MM.1S (cell line): ENCODE data around the gene MAU2.

Experiments used
- DNase-seq: peaks from one replicate; pipeline ENCODE4 v3.0.0-alpha.2; 2015
- H2AFZ ChIP-seq: fragments of 300-600 bp; sonication (generic); 2 replicates; pipeline ENCODE4 v1.6.0; 2016; ENCODE audit warnings: antibody characterized with exemption, low read length
- H3F3A ChIP-seq: fragments of 300-600 bp; sonication (generic); 2 replicates; pipeline ENCODE4 v1.6.1; 2016; ENCODE audit warnings: mild to moderate bottlenecking, antibody characterized with exemption, low read length, moderate library complexity, mixed read lengths; ENCODE audit not compliant: insufficient read depth
- H3K27ac ChIP-seq: fragments of 300-600 bp; sonication (generic); 2 replicates; pipeline ENCODE4 v1.5.1; 2016; ENCODE audit warnings: mild to moderate bottlenecking, low read length
- H3K27me3 ChIP-seq: fragments of 300-600 bp; sonication (generic); replicated peaks from 2 replicates; pipeline ENCODE4 v1.6.0; 2016; ENCODE audit warnings: low read length; ENCODE audit not compliant: insufficient read depth
- H3K36me3 ChIP-seq: fragments of 300-600 bp; sonication (generic); replicated peaks from 2 replicates; pipeline ENCODE4 v1.6.1; 2016; ENCODE audit warnings: mild to moderate bottlenecking, low read length, mixed read lengths; ENCODE audit not compliant: insufficient read depth
- H3K4me1 ChIP-seq: fragments of 300-600 bp; sonication (generic); 2 replicates; pipeline ENCODE4 v1.6.1; 2016; ENCODE audit warnings: low read length, mixed read lengths
- H3K4me2 ChIP-seq: fragments of 300-600 bp; sonication (generic); 2 replicates; pipeline ENCODE4 v1.6.0; 2016; ENCODE audit warnings: low read depth, low read length
- H3K4me3 ChIP-seq: fragments of 300-600 bp; sonication (generic); 2 replicates; pipeline ENCODE4 v1.5.1; 2016; ENCODE audit warnings: low read length, mixed read lengths
- H3K79me2 ChIP-seq: fragments of 300-600 bp; sonication (generic); 2 replicates; pipeline ENCODE4 v1.6.1; 2016; ENCODE audit warnings: mixed run types, low read length, mixed read lengths
- H3K9ac ChIP-seq: fragments of 300-600 bp; sonication (generic); 2 replicates; pipeline ENCODE4 v1.6.1; 2016; ENCODE audit warnings: low read length, mixed read lengths
- H3K9me2 ChIP-seq: fragments of 300-600 bp; sonication (generic); replicated peaks from 2 replicates; pipeline ENCODE4 v1.6.1; 2016; ENCODE audit warnings: mild to moderate bottlenecking, low read length, mixed read lengths; ENCODE audit not compliant: insufficient read depth
- H3K9me3 ChIP-seq: fragments of 300-600 bp; sonication (generic); replicated peaks from 2 replicates; pipeline ENCODE4 v1.6.1; 2016; ENCODE audit warnings: mild to moderate bottlenecking, low read length, mixed read lengths; ENCODE audit not compliant: insufficient read depth
- H4K20me1 ChIP-seq: fragments of 300-600 bp; sonication (generic); 2 replicates; pipeline ENCODE4 v1.6.1; 2016; ENCODE audit warnings: mild to moderate bottlenecking, low read length, moderate library complexity, mixed read lengths; ENCODE audit not compliant: insufficient read depth
- CTCF ChIP-seq: fragments of 300-600 bp; sonication (generic); IDR thresholded peaks from 2 replicates; pipeline ENCODE4 v1.5.1; 2016; ENCODE audit warnings: antibody characterized with exemption, low read length, mixed read lengths
- EZH2 ChIP-seq: fragments of 300-600 bp; sonication (generic); optimal IDR thresholded peaks from 2 replicates; pipeline ENCODE3; 2017; ENCODE audit warnings: low read depth, mild to moderate bottlenecking, antibody characterized with exemption, low read length, mixed read lengths
- EZH2phosphoT487 ChIP-seq: fragments of 300-600 bp; sonication (generic); IDR thresholded peaks from 2 replicates; pipeline ENCODE4 v1.6.1; 2018; ENCODE audit warnings: antibody characterized with exemption, low read length

Gene MAU2

GRCh38 chr19:19329126-19329525 is 8.5 kb downstream of the MAU2 start:
- Histone ChIP-seq H3K27ac (no peak overlapping the region; the same call in 1 of the 2 replicates), H3K36me3 (peaks cover 4% of the 10 kb centered on the region; the same call in 1 of the 2 replicates)

DNA sequence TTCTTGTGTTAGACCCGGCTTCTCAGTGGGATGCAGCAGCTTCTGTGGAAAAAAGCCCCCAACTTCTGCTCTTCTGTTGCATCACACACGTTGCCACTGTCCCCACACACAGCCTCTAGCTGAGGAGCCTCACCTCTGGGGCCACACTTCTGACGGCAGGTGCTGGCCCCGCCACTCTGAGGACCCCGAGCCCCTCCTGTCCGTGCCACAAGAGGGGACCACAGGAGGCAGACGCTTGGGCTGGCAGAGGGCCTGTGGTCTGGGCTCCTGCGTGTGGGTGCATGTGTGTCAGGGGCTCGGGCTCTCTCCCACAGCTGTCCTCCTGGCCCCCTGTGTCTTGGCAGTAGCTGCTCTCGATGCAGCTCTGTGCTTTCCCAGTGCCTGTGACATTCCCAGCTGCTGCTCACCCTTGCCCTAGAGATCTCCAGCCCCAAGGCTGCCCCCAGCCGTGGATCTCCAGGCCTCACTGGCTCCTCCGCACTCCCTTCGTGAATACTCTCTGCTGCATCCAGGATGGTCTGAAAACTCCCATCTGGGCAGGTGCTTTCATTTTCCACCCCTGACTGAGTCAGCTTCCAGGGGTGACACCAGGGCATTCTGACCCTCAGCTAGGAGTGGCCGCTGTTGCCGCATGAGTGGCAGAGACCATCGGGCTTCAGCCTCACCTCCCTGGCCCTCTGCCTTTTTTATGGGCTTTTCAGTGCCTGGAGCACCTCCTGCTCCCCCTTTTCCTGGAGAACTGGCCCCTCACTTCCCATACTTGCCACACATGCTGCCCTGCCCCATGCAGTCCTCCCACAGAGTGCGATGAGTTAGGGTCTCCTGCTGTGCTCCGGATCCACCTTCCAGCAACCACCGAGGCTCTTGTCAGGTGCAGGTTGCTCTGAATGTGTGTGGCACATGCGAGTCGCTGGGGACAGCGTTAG is 13.7 kb downstream of the MAU2 start:
- H3K9me2 ChIP-seq, result no peaks in the 10 kb centered on the region
- no peaks in the 10 kb centered on the region for H4K20me1 ChIP-seq
- no peak overlapping the region for H2AFZ ChIP-seq
- no peak overlapping the region for H3K4me2 ChIP-seq
- H3K36me3 ChIP-seq, result no peaks in the 10 kb centered on the region; the same call in 1 of the 2 replicates
- no peak for DNase-seq
- TF ChIP-seq CTCF, result no peak
- no peak for TF ChIP-seq EZH2
- no peak for TF ChIP-seq EZH2phosphoT487
- no peaks in the 10 kb centered on the region for H3F3A ChIP-seq
- no peak overlapping the region for H3K9ac ChIP-seq
- no peak overlapping the region for H3K4me3 ChIP-seq
- H3K27ac ChIP-seq, result no peak overlapping the region
- peaks cover 47% of the 10 kb centered on the region for H3K79me2 ChIP-seq
- no peaks in the 10 kb centered on the region for H3K4me1 ChIP-seq
- H3K27me3 ChIP-seq, result no peaks in the 10 kb centered on the region
- no peaks in the 10 kb centered on the region for H3K9me3 ChIP-seq

More at GRCh38 chr19:19329126-19329525, 8.5 kb downstream of the MAU2 start:
- Histone ChIP-seq H3K4me2 (no peak overlapping the region), H3K9ac (no peak overlapping the region), H3K4me1 (no peaks in the 10 kb centered on the region), H3F3A (no peaks in the 10 kb centered on the region), H3K79me2 (peaks cover 75% of the 10 kb centered on the region), H3K9me3 (no peaks in the 10 kb centered on the region), H3K4me3 (no peak overlapping the region), H4K20me1 (no peaks in the 10 kb centered on the region), H2AFZ (no peak overlapping the region), H3K27me3 (no peaks in the 10 kb centered on the region), H3K9me2 (no peaks in the 10 kb centered on the region)
- no peak for TF ChIP-seq EZH2
- TF ChIP-seq EZH2phosphoT487, result no peak
- no peak for TF ChIP-seq CTCF
- DNase-seq, result no peak

- no peak overlapping the region for H3K9ac ChIP-seq
- H3K4me2 ChIP-seq, result no peak overlapping the region
- TF ChIP-seq EZH2phosphoT487 (no peak), CTCF (no peak), EZH2 (no peak)
- no peaks in the 10 kb centered on the region for H4K20me1 ChIP-seq
- no peaks in the 10 kb centered on the region for H3K9me2 ChIP-seq
- H3K9me3 ChIP-seq, result no peaks in the 10 kb centered on the region
- no peaks in the 10 kb centered on the region for H3K36me3 ChIP-seq
- no peak overlapping the region for H2AFZ ChIP-seq
- no peaks in the 10 kb centered on the region for H3K4me1 ChIP-seq
- DNase-seq, result no peak
- no peak overlapping the region for H3K27ac ChIP-seq
- H3F3A ChIP-seq, result no peaks in the 10 kb centered on the region
- H3K4me3 ChIP-seq, result no peak overlapping the region
- H3K27me3 ChIP-seq, result no peaks in the 10 kb centered on the region
- H3K79me2 ChIP-seq, result peaks cover 42% of the 10 kb centered on the region
Measured at GRCh38 chr19:19334989-19335344, 14.3 kb downstream of the MAU2 start.
